ENCODE measurements around the gene VSX1. TPM values are rescaled to one million over a fixed set of nuclear protein-coding genes. Genes with fewer than 3 reads are reported as not detected.

Gene VSX1
- total RNA-seq = not detected

GRCh38 chr20:25081730-25082497 is at the start of gene VSX1:
Gene VSX1, minus strand, starts transcription at chr20:25082141. Its CDS starts 45 bp downstream, at chr20:25082096.

GRCh38 chr20:25058051-25058846 is 23.7 kb downstream of the VSX1 start, which contains the start of gene ACSS1:
Gene ACSS1, minus strand, starts transcription at chr20:25058139. Its CDS starts 37 bp downstream, at chr20:25058102.

Other genes with a start within 250 kb of the VSX1 start
- not detected for gene CST7, start 132.9 kb downstream of the VSX1 start, total RNA-seq
- 10 to 100 TPM; 41.3 to 58.6 TPM for gene APMAP, start 89.4 kb downstream of the VSX1 start, total RNA-seq
- gene ACSS1, start 24.0 kb downstream of the VSX1 start, total RNA-seq = 10 to 100 TPM; 16.7 to 17.6 TPM
- gene ENTPD6, start 113.6 kb upstream of the VSX1 start, total RNA-seq = 10 to 100 TPM; 75.4 to 97.2 TPM
- 100 to 1,000 TPM; 161 to 290 TPM for gene PYGB, start 165.9 kb upstream of the VSX1 start, total RNA-seq